ENCODE results near the gene RAB9A.

RAB9A gene

GRCh38 chrX:13750812-13751211 lies 61.9 kb downstream of the RAB9A start:
- TF ChIP-seq ISL1 (CRISPR knock-in tag; IDR thresholded peaks at IDR 0.05) (no peak), CREB5 (CRISPR knock-in tag; IDR thresholded peaks at IDR 0.05; ENCODE audit: low read depth) (no peak), TCF4 (CRISPR knock-in tag; IDR thresholded peaks at IDR 0.05; ENCODE audit: borderline replicate concordance) (no peak), ZNF565 (CRISPR knock-in tag; conservative IDR thresholded peaks at IDR 0.05; ENCODE audit: low read depth) (no peak), GLIS3 (CRISPR knock-in tag; IDR thresholded peaks at IDR 0.05) (no peak), ESRRG (CRISPR knock-in tag; IDR thresholded peaks at IDR 0.05) (no peak), ZC3H10 (CRISPR knock-in tag; IDR thresholded peaks at IDR 0.05) (no peak), BACH2 (CRISPR knock-in tag; IDR thresholded peaks at IDR 0.05; ENCODE audit: borderline replicate concordance) (no peak), ZFP30 (CRISPR knock-in tag; IDR thresholded peaks at IDR 0.05) (no peak), ZFP3 (CRISPR knock-in tag; IDR thresholded peaks at IDR 0.05) (no peak), TOX (CRISPR knock-in tag; IDR thresholded peaks at IDR 0.05; ENCODE audit: borderline replicate concordance) (no peak), ARNTL (CRISPR knock-in tag; IDR thresholded peaks at IDR 0.05; ENCODE audit: borderline replicate concordance, low read depth) (no peak), OSR1 (CRISPR knock-in tag; IDR thresholded peaks at IDR 0.05) (no peak), PPARA (CRISPR knock-in tag; IDR thresholded peaks at IDR 0.05; ENCODE audit: borderline replicate concordance) (no peak), CSDC2 (CRISPR knock-in tag; IDR thresholded peaks at IDR 0.05) (no peak)
- TF ChIP-seq, protein P1, sequence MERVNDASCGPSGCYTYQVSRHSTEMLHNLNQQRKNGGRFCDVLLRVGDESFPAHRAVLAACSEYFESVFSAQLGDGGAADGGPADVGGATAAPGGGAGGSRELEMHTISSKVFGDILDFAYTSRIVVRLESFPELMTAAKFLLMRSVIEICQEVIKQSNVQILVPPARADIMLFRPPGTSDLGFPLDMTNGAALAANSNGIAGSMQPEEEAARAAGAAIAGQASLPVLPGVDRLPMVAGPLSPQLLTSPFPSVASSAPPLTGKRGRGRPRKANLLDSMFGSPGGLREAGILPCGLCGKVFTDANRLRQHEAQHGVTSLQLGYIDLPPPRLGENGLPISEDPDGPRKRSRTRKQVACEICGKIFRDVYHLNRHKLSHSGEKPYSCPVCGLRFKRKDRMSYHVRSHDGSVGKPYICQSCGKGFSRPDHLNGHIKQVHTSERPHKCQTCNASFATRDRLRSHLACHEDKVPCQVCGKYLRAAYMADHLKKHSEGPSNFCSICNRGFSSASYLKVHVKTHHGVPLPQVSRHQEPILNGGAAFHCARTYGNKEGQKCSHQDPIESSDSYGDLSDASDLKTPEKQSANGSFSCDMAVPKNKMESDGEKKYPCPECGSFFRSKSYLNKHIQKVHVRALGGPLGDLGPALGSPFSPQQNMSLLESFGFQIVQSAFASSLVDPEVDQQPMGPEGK (CRISPR knock-in tag; IDR thresholded peaks at IDR 0.05; ENCODE audit: borderline replicate concordance): no peak
- TF ChIP-seq, protein P2, sequence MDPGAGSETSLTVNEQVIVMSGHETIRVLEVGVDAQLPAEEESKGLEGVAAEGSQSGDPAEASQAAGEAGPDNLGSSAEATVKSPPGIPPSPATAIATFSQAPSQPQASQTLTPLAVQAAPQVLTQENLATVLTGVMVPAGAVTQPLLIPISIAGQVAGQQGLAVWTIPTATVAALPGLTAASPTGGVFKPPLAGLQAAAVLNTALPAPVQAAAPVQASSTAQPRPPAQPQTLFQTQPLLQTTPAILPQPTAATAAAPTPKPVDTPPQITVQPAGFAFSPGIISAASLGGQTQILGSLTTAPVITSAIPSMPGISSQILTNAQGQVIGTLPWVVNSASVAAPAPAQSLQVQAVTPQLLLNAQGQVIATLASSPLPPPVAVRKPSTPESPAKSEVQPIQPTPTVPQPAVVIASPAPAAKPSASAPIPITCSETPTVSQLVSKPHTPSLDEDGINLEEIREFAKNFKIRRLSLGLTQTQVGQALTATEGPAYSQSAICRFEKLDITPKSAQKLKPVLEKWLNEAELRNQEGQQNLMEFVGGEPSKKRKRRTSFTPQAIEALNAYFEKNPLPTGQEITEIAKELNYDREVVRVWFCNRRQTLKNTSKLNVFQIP (CRISPR knock-in tag; IDR thresholded peaks at IDR 0.05; ENCODE audit: borderline replicate concordance, low read depth): no peak
- TF ChIP-seq, protein P3, sequence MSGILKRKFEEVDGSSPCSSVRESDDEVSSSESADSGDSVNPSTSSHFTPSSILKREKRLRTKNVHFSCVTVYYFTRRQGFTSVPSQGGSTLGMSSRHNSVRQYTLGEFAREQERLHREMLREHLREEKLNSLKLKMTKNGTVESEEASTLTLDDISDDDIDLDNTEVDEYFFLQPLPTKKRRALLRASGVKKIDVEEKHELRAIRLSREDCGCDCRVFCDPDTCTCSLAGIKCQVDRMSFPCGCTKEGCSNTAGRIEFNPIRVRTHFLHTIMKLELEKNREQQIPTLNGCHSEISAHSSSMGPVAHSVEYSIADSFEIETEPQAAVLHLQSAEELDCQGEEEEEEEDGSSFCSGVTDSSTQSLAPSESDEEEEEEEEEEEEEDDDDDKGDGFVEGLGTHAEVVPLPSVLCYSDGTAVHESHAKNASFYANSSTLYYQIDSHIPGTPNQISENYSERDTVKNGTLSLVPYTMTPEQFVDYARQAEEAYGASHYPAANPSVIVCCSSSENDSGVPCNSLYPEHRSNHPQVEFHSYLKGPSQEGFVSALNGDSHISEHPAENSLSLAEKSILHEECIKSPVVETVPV (CRISPR knock-in tag; IDR thresholded peaks at IDR 0.05): no peak
- ATAC-seq: no peak

DNA sequence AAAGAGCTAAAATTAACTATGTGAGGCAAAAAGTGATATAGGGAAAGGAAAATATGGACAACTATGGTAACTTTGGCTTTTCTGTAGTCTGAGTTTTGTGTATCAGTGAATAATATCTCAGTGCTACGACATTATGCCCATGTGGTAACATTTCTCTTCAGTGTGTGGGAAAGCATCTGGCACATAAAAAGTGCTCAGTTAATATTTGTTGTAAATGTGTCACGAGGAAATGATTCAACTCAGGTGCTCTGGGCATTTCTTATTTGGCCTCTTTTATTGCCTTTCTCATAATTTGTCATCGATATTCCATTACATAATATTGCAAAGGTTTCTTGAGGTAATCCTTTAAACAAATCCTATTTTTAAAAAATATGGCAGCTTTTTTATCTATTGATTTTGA lies 63.2 kb downstream of the RAB9A start:
- no peak for ATAC-seq
- TF ChIP-seq ZC3H10 (CRISPR knock-in tag; IDR thresholded peaks at IDR 0.05) (no peak), ZFP3 (CRISPR knock-in tag; IDR thresholded peaks at IDR 0.05) (no peak), ZNF565 (CRISPR knock-in tag; conservative IDR thresholded peaks at IDR 0.05; ENCODE audit: low read depth) (no peak), ZFP30 (CRISPR knock-in tag; IDR thresholded peaks at IDR 0.05) (no peak), ZNF70 (CRISPR knock-in tag; IDR thresholded peaks at IDR 0.05) (no peak), TOX (CRISPR knock-in tag; IDR thresholded peaks at IDR 0.05; ENCODE audit: borderline replicate concordance) (no peak), RARB (CRISPR knock-in tag; IDR thresholded peaks at IDR 0.05) (no peak)
- TF ChIP-seq, protein P3 (CRISPR knock-in tag; IDR thresholded peaks at IDR 0.05): no peak

DNA sequence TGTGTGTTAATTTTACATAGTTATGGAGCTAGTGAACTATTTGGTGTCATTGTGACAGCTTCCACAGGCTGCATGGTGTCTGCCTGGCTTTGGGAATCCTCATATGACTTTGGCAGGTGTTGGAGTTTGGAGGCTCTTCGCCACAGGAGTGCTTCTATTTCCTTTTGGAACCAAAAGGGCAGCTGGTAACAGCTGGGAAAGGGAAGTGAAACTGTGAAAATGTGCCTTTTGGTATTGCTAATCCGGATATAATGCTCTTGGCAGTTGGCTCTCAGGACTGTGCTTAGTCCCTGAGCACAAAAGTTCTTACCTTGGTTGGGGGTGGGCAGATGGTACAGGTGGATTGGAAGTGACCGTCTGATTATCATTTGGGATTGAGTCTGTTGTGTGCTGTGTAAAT lies 63.7 kb downstream of the RAB9A start:
- ATAC-seq: no peak
- TF ChIP-seq, protein P1 (CRISPR knock-in tag; IDR thresholded peaks at IDR 0.05; ENCODE audit: borderline replicate concordance): no peak
- TF ChIP-seq, protein P2 (CRISPR knock-in tag; IDR thresholded peaks at IDR 0.05; ENCODE audit: borderline replicate concordance, low read depth): no peak
- TF ChIP-seq ISL1 (CRISPR knock-in tag; IDR thresholded peaks at IDR 0.05) (no peak), ARNTL (CRISPR knock-in tag; IDR thresholded peaks at IDR 0.05; ENCODE audit: borderline replicate concordance, low read depth) (no peak), CREB5 (CRISPR knock-in tag; IDR thresholded peaks at IDR 0.05; ENCODE audit: low read depth) (no peak), TOX (CRISPR knock-in tag; IDR thresholded peaks at IDR 0.05; ENCODE audit: borderline replicate concordance) (no peak), ESRRG (CRISPR knock-in tag; IDR thresholded peaks at IDR 0.05) (no peak), ZC3H10 (CRISPR knock-in tag; IDR thresholded peaks at IDR 0.05) (no peak), ZNF8 (CRISPR knock-in tag; IDR thresholded peaks at IDR 0.05) (no peak), BACH2 (CRISPR knock-in tag; IDR thresholded peaks at IDR 0.05; ENCODE audit: borderline replicate concordance) (no peak), ZNF565 (CRISPR knock-in tag; conservative IDR thresholded peaks at IDR 0.05; ENCODE audit: low read depth) (no peak)

All from SK-N-SH treated with all-trans-retinoic acid at 6 μM for 48 hours (cell line).